RWPE2 (cell line): ENCODE measurements around the gene PITPNB.

ENCODE experiments used
- ATAC-seq: fragments of 200-7000 bp; cut with Tn5 transposase; 3 replicates; pipeline ENCODE4 v1.9.1; 2021; ENCODE audit warnings: low read depth
- DNase-seq: peaks from one replicate; pipeline ENCODE4 v3.0.0-alpha.2; 2020; ENCODE audit warnings: low spot score
- H3K27ac ChIP-seq: fragments of 450-650 bp; 2 replicates; pipeline ENCODE4 v1.5.1; 2017; ENCODE audit warnings: mild to moderate bottlenecking; ENCODE audit not compliant: poor library complexity, severe bottlenecking
- H3K27me3 ChIP-seq: fragments of 250-450 bp; sonication (Bioruptor Pico); 2 replicates; pipeline ENCODE4 v1.5.1; 2021; ENCODE audit warnings: mild to moderate bottlenecking, moderate library complexity; ENCODE audit not compliant: insufficient read depth, poor library complexity, severe bottlenecking
- H3K36me3 ChIP-seq: fragments of 250-450 bp; sonication (Bioruptor Pico); 2 replicates; pipeline ENCODE4 v1.5.1; 2020; ENCODE audit warnings: low read depth, mild to moderate bottlenecking, moderate library complexity
- H3K4me1 ChIP-seq: fragments of 250-450 bp; sonication (Bioruptor Pico); 2 replicates; pipeline ENCODE4 v1.5.1; 2021; ENCODE audit warnings: mild to moderate bottlenecking, moderate library complexity; ENCODE audit not compliant: insufficient read depth, poor library complexity, severe bottlenecking
- H3K4me3 ChIP-seq: fragments of 250-450 bp; sonication (Bioruptor Pico); 2 replicates; pipeline ENCODE4 v1.5.1; 2021; ENCODE audit warnings: mild to moderate bottlenecking, moderate library complexity; ENCODE audit not compliant: severe bottlenecking
- H3K9me3 ChIP-seq: fragments of 250-450 bp; sonication (Bioruptor Pico); 2 replicates; pipeline ENCODE4 v1.5.1; 2021; ENCODE audit warnings: mild to moderate bottlenecking, moderate library complexity; ENCODE audit not compliant: severe bottlenecking
- CTCF ChIP-seq: fragments of 450-650 bp; IDR thresholded peaks from one replicate; pipeline ENCODE4 v1.5.1; 2017; ENCODE audit warnings: mild to moderate bottlenecking, moderate library complexity; ENCODE audit not compliant: poor library complexity, severe bottlenecking

Gene PITPNB

GRCh38 chr22:27827604-27828587 lies 91.2 kb downstream of the PITPNB start:
- H3K4me1 ChIP-seq, result no peaks in the 10 kb centered on the region
- no peaks in the 10 kb centered on the region for H3K36me3 ChIP-seq
- no peak for ATAC-seq
- no peak for TF ChIP-seq CTCF
- H3K27ac ChIP-seq, result no peak overlapping the region
- H3K4me3 ChIP-seq, result no peak overlapping the region
- no peaks in the 10 kb centered on the region for H3K9me3 ChIP-seq
- no peaks in the 10 kb centered on the region for H3K27me3 ChIP-seq
- no peak for DNase-seq

GRCh38 chr22:27825174-27825573 lies 93.9 kb downstream of the PITPNB start:
- no peaks in the 10 kb centered on the region for H3K27me3 ChIP-seq
- DNase-seq (no peak), ATAC-seq (no peak)
- H3K27ac ChIP-seq, result no peak overlapping the region
- H3K36me3 ChIP-seq, result no peaks in the 10 kb centered on the region
- no peaks in the 10 kb centered on the region for H3K4me1 ChIP-seq
- H3K4me3 ChIP-seq, result no peak overlapping the region
- H3K9me3 ChIP-seq, result no peaks in the 10 kb centered on the region
- peak; percentile 33 for TF ChIP-seq CTCF

GRCh38 chr22:27823221-27823620 lies 95.8 kb downstream of the PITPNB start:
- TF ChIP-seq CTCF, result no peak
- DNase-seq (no peak), ATAC-seq (no peak)
- no peaks in the 10 kb centered on the region for H3K27me3 ChIP-seq
- no peaks in the 10 kb centered on the region for H3K36me3 ChIP-seq
- no peaks in the 10 kb centered on the region for H3K4me1 ChIP-seq
- no peak overlapping the region for H3K27ac ChIP-seq
- H3K9me3 ChIP-seq, result no peaks in the 10 kb centered on the region
- no peak overlapping the region for H3K4me3 ChIP-seq

GRCh38 chr22:27820896-27821866 lies 97.9 kb downstream of the PITPNB start:
- H3K36me3 ChIP-seq, result no peaks in the 10 kb centered on the region
- H3K4me3 ChIP-seq, result no peak overlapping the region
- DNase-seq (no peak), ATAC-seq (no peak)
- H3K9me3 ChIP-seq, result no peaks in the 10 kb centered on the region
- no peaks in the 10 kb centered on the region for H3K4me1 ChIP-seq
- H3K27me3 ChIP-seq, result no peaks in the 10 kb centered on the region
- TF ChIP-seq CTCF, result no peak
- no peak overlapping the region for H3K27ac ChIP-seq
